GM19025 (cell line): ENCODE results near the gene NR1I3.
"Not testable (repeated sequence)": the region's sequence is repeated elsewhere in the genome, so short reads cannot be mapped to it uniquely, and the experiment has no call there.

Experiments used
- ATAC-seq: cut with Tn5 transposase; IDR thresholded peaks from one replicate; pipeline ENCODE4 v1.9.1; 2021; ENCODE audit warnings: mild to moderate bottlenecking, low read depth, moderate library complexity; ENCODE audit not compliant: unreplicated experiment

The NR1I3 gene

GRCh38 chr1:161251579-161251978 lies 13.6 kb upstream of the NR1I3 start:
- ATAC-seq, result no peak

DNA sequence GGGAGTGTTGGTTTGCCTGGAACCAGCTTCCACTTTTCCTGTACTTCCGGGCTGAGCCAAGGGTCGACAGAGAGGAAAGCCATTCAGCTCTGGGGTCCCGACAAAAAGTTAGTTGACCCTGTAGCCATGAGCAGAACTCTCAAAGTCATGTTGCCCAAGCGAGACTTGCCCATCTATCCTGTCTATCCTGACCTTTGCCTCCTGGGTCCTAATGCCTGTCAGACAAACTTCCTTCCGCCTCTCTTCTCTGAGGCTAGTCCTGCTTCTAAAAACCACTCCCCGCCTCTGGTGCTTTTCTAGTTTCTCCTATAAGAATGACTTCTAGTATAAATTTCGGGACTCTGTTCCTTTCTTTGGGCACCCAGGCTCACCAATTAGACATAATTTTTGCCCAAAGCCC lies 12.8 kb upstream of the NR1I3 start:
- ATAC-seq, result no peak

DNA sequence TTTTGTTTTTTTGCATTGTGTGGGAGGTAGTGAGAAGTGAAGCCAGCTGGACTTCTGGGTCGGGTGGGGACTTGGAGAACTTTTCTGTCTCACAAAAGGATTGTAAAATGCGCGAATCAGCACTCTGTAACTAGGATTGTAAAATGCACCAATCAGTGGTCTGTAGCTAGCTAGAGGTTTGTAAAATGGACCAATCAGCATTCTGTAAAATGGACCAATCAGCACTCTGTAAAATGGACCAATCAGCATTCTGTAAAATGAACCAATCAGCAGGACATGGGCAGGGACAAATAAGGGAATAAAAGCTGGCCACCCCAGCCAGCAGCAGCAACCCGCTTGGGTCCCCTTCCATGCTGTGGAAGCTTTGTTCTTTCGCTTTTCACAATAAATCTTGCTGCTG lies 12.1 kb upstream of the NR1I3 start:
- ATAC-seq, result not testable (repeated sequence)

- ATAC-seq, result no peak
Observed at GRCh38 chr1:161244888-161245287, 6.9 kb upstream of the NR1I3 start.

DNA sequence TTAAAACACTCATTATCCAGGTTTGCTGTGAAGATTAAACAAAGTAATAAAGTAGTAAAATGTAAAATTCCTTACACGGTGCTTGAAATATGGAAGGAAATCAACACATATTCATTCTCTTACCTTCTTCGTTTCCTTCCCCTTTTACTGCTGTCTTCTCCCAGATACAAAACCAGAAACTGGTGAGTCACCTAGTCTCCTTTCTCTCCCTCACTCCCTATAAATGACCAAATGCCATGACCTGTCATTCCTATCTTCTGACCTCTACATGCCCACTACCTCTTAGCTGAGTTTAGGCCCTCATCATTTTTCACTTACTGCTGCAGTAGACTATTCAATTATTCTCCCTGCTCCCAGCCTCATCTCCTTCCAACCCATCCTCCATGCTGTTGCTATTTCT lies 4.3 kb upstream of the NR1I3 start:
- no peak for ATAC-seq

- ATAC-seq, result no peak
Observed at GRCh38 chr1:161241682-161242081, 3.7 kb upstream of the NR1I3 start.

GRCh38 chr1:161235957-161236775 lies 1.8 kb downstream of the NR1I3 start:
- ATAC-seq, result no peak

DNA sequence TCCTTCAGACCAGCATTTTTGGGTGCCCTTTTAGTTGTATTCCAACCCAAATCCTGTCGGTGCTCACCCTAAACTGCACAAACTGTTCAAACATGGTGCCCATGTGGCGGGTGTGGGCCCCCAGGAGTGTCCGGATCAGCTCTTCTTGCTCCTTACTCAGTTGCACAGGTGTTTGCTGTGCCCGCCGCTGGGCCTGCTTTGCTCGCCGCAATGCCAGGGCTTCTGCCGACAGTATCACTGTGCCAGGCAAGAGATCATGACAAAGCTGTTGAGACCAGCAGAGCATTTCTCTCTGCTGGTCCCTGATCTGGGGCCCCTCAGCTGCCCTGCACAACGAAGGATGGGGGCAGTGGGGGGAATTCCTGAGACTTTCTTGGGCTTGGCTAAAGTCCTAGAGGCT lies 4.9 kb downstream of the NR1I3 start:
- no peak for ATAC-seq

DNA sequence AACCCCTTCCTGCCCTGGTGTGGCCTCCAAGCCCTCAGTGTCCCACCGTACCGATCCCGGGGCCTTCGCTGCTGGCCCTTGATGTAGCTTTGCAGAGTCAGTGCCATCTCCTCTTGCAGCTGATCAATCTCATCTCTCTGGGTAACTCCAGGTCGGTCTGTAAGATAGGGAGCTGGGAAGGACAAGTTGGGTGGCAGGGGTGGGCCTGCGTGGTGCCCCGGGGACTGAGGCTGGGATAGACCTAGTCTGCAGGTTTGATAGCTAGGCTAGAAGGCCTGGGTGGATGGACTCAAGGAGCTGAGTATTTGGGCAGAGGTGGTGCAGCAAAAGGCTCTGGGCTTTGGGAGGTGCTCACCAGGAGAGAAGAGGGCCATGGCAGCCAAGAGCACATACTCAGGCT lies 7.2 kb downstream of the NR1I3 start:
- ATAC-seq, result no peak

GRCh38 chr1:161229896-161230295 lies 8.1 kb downstream of the NR1I3 start:
- no peak for ATAC-seq

DNA sequence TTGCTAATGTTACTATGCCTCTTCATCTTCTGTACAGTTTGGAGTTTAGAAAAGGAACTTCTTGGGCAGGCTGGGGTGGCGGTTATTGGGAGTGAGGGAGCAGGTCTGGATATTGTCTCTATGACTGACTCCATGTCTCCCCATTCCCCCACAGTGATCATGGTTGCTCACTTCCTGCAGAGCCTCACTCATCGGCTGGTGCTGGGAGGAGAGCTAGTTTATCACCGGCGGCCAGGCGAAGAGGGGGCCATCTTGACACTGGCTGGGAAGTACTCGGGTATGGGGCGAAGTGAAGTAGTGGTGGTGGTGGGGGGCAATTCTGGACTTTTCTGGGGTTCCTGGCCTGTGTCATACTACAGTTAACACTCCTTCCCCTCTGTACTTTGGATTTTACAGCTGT lies 10.0 kb downstream of the NR1I3 start:
- ATAC-seq, result no peak

GRCh38 chr1:161227196-161227871 lies 10.7 kb downstream of the NR1I3 start:
- no peak for ATAC-seq

GRCh38 chr1:161226759-161227158 lies 11.2 kb downstream of the NR1I3 start:
- ATAC-seq, result no peak

DNA sequence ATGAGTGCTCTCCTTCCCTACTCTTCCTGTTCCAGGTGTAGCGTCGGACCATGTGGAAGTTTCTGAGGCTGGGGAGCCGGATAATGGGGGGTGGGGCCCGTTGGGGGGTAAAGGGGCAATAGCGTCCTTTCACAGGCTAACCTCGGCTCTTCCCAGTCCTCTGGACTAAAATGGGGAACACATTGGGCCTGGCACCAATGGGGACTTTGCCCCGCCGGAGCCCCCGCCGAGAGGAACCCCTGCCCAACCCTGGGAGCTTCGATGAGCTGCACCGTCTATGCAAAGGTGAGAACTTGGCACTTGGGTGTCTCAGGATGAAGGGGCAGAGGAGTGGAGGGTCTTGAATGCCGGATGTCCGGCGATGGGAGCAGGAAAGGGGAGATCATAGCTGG lies 11.7 kb downstream of the NR1I3 start:
- ATAC-seq, result no peak

- ATAC-seq, result peak; percentile 96
Observed at GRCh38 chr1:161225534-161226319, 12.3 kb downstream of the NR1I3 start, which contains the start of gene TOMM40L. Gene TOMM40L, plus strand, starts transcription at chr1:161226060. Its CDS starts 430 bp downstream, at chr1:161226490.

- ATAC-seq, result no peak
Observed at GRCh38 chr1:161225178-161225533, 12.8 kb downstream of the NR1I3 start.

DNA sequence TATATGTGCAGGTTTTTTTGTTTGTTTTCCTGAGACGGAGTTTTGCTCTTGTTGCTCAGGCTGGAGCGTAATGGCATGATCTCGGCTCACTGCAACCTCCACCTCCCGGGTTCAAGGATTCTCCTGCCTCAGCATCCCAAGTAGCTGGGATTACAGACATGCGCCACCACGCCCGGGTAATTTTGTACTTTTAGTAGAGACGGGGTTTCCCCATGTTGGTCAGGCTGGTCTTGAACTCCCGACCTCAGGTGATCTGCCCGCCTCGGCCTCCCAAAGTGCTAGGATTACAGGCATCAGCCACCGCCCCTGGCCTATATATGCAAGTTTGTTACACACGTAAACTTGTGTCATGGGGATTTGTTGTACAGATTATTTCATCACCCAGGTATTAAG lies 13.3 kb downstream of the NR1I3 start:
- not testable (repeated sequence) for ATAC-seq

- ATAC-seq, result no peak
Observed at GRCh38 chr1:161223805-161224694, 14.0 kb downstream of the NR1I3 start.

- ATAC-seq, result no peak
Observed at GRCh38 chr1:161222175-161223019, 15.6 kb downstream of the NR1I3 start.
